ENCODE data around the gene RNF166. TPM values are rescaled to one million over a fixed set of nuclear protein-coding genes. Genes with fewer than 3 reads are reported as not detected.

The RNF166 gene
- total and polyA plus RNA-seq, 2 of the 13 experiments (the other 11 are each of a cell fraction or from before 2014, with no cell fraction given) = 21.4 to 23.0 TPM

- no peak for TF ChIP-seq ZNF317 (CRISPR knock-in tag; IDR thresholded peaks at IDR 0.05)
- peak; percentile 36; the same call in 1 of the 2 replicates for TF ChIP-seq SPEN (CRISPR knock-in tag; IDR thresholded peaks at IDR 0.05; ENCODE audit: low read depth)
- TF ChIP-seq ZNF230 (CRISPR knock-in tag; IDR thresholded peaks at IDR 0.05) = no peak
- no peak for TF ChIP-seq FLYWCH1 (CRISPR knock-in tag; IDR thresholded peaks at IDR 0.05)
- no peak for TF ChIP-seq FOSL2 (CRISPR knock-in tag; IDR thresholded peaks at IDR 0.05)
- peak; percentile 75 for TF ChIP-seq NR2F6 (IDR thresholded peaks at IDR 0.05)
- peak; percentile 65 for TF ChIP-seq NR2F6 (CRISPR knock-in tag; IDR thresholded peaks at IDR 0.05)
- no peak for TF ChIP-seq HES4 (CRISPR knock-in tag; IDR thresholded peaks at IDR 0.05; ENCODE audit: borderline replicate concordance)
- no peak for TF ChIP-seq ZNF607 (CRISPR knock-in tag; IDR thresholded peaks at IDR 0.05; ENCODE audit: borderline replicate concordance)
- TF ChIP-seq ZNF550 (CRISPR knock-in tag; IDR thresholded peaks at IDR 0.05; ENCODE audit: borderline replicate concordance) = no peak
- TF ChIP-seq DMAP1 (CRISPR knock-in tag; IDR thresholded peaks at IDR 0.05) = no peak
- no peak for TF ChIP-seq MAFF (IDR thresholded peaks at IDR 0.05; ENCODE audit: low read depth, low read length)
- no peak for TF ChIP-seq MEIS2 (CRISPR knock-in tag; IDR thresholded peaks at IDR 0.05)
- TF ChIP-seq YY1 (IDR thresholded peaks at IDR 0.05; ENCODE audit: insufficient read depth, insufficient replicate concordance, low read depth, low read length) = no peak
- TF ChIP-seq ZBTB3 (CRISPR knock-in tag; IDR thresholded peaks at IDR 0.05; ENCODE audit: borderline replicate concordance, low read depth) = no peak
- peak; percentile 53 for TF ChIP-seq HNF4A (CRISPR knock-in tag; IDR thresholded peaks at IDR 0.05)
- no peak for TF ChIP-seq HOXD1 (CRISPR knock-in tag; IDR thresholded peaks at IDR 0.05)
- no peak for TF ChIP-seq NR1H2 (CRISPR knock-in tag; IDR thresholded peaks at IDR 0.05; ENCODE audit: borderline replicate concordance, low read depth)
- TF ChIP-seq YEATS2 (CRISPR knock-in tag; IDR thresholded peaks at IDR 0.05; ENCODE audit: borderline replicate concordance) = no peak
- 0 out of 2 replicates have a peak, but pooled peaks have one; percentile 33 for TF ChIP-seq GABPB1 (CRISPR knock-in tag; IDR thresholded peaks at IDR 0.05)
- no peak for TF ChIP-seq HMG20A (CRISPR knock-in tag; IDR thresholded peaks at IDR 0.05; ENCODE audit: borderline replicate concordance)
- no peak for TF ChIP-seq STAT5B (CRISPR knock-in tag; IDR thresholded peaks at IDR 0.05)
- no peak for TF ChIP-seq MNT (IDR thresholded peaks at IDR 0.05)
- TF ChIP-seq HDAC1 (CRISPR knock-in tag; IDR thresholded peaks at IDR 0.05) = 0 out of 2 replicates have a peak, but pooled peaks have one; percentile 28
- no peak for TF ChIP-seq BATF2 (CRISPR knock-in tag; IDR thresholded peaks at IDR 0.05)
- TF ChIP-seq HMGA1 (CRISPR knock-in tag; conservative IDR thresholded peaks at IDR 0.05) = no peak
- TF ChIP-seq PATZ1 (CRISPR knock-in tag; IDR thresholded peaks at IDR 0.05) = peak; percentile 93
- no peak for TF ChIP-seq RXRB (CRISPR knock-in tag; IDR thresholded peaks at IDR 0.05; ENCODE audit: borderline replicate concordance)
- 0 out of 2 replicates have a peak, but pooled peaks have one; percentile 30 for TF ChIP-seq SP5 (CRISPR knock-in tag; IDR thresholded peaks at IDR 0.05; ENCODE audit: borderline replicate concordance, low read depth)
- no peak for TF ChIP-seq ZNF547 (CRISPR knock-in tag; IDR thresholded peaks at IDR 0.05)
- no peak for TF ChIP-seq AGO2 (optimal IDR thresholded peaks at IDR 0.05; ENCODE audit: low read depth, low read length)
Observed at GRCh38 chr16:88687254-88687576, 19.0 kb downstream of the RNF166 start (continued).
